ENCODE measurements around the gene LIMCH1. TPM values are rescaled to one million over a fixed set of nuclear protein-coding genes. Genes with fewer than 3 reads are reported as not detected.

LIMCH1 gene
- total RNA-seq, 2 donors from 2014 or later = 3.1 to 5.8 TPM

DNA sequence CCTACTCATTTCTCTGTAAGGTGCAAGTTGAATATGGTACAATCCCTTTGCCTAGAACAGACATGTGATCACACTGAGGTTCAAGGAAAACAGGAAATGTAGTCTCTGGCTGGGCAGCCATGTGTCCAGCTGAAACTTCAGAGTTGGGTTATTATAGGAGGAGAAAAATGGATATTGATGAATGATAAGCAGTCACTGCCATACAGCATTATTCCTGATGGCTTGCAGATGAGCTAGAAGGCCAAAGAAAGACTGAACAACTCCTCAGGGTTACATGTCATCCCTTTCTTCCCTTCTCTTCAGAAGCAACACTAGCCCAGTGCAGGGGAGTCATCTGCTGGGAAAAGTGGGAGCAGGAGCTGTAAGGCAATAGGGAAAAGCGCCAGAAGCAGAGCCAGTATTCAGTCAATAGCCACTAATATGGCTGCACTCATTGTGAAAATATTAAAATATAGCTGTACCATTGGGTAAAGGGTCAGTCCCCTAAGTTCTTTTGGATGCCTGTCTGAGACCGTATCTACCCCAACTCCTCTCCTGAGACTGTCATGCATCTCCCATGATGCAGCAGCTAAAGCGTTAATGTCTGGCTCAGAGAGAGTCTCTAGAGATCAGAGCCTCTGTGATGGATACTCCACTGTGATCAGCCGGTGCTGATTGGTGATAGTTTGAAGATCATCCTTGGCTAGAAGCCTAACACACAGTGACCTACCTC is 190.1 kb downstream of the LIMCH1 start:
- H3K4me3 ChIP-seq (ENCODE audit: low read length) = no peak overlapping the region
- 82 to 95% methylated on average over 2 to 3 of the region's 4 CpGs for WGBS, 2 experiments (ENCODE audit: insufficient coverage in 1 of 2, insufficient read length in 1 of 2)
- peaks cover 73% of the 10 kb centered on the region for H3K27me3 ChIP-seq (ENCODE audit: control insufficient read depth, insufficient read depth, low read length, poor library complexity, severe bottlenecking)
- no peaks in the 10 kb centered on the region for H3K36me3 ChIP-seq (ENCODE audit: control insufficient read depth, insufficient read depth, low read length)
- Mint-ChIP-seq H3K4me3 (no peak overlapping the region), H3K4me1 (no peaks in the 10 kb centered on the region), H3K9me3 (peaks cover 5% of the 10 kb centered on the region), H3K36me3 (ENCODE audit: low read depth) (no peaks in the 10 kb centered on the region), H3K27me3 (ENCODE audit: insufficient read depth) (peaks cover 84% of the 10 kb centered on the region), H3K27ac (no peak overlapping the region)
- TF ChIP-seq, protein P1, sequence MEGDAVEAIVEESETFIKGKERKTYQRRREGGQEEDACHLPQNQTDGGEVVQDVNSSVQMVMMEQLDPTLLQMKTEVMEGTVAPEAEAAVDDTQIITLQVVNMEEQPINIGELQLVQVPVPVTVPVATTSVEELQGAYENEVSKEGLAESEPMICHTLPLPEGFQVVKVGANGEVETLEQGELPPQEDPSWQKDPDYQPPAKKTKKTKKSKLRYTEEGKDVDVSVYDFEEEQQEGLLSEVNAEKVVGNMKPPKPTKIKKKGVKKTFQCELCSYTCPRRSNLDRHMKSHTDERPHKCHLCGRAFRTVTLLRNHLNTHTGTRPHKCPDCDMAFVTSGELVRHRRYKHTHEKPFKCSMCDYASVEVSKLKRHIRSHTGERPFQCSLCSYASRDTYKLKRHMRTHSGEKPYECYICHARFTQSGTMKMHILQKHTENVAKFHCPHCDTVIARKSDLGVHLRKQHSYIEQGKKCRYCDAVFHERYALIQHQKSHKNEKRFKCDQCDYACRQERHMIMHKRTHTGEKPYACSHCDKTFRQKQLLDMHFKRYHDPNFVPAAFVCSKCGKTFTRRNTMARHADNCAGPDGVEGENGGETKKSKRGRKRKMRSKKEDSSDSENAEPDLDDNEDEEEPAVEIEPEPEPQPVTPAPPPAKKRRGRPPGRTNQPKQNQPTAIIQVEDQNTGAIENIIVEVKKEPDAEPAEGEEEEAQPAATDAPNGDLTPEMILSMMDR (conservative IDR thresholded peaks at IDR 0.05) = no peak
- no peak for DNase-seq
- H3K9ac ChIP-seq (ENCODE audit: extremely low read depth, low read length, poor library complexity, severe bottlenecking) = no peak overlapping the region
- H3K27ac ChIP-seq (ENCODE audit: low read depth, low read length) = no peak overlapping the region
- no peaks in the 10 kb centered on the region for H3K9me3 ChIP-seq (ENCODE audit: control insufficient read depth, low read length)
- H3K4me1 ChIP-seq (ENCODE audit: control insufficient read depth, insufficient read depth, low read length) = no peaks in the 10 kb centered on the region

DNA sequence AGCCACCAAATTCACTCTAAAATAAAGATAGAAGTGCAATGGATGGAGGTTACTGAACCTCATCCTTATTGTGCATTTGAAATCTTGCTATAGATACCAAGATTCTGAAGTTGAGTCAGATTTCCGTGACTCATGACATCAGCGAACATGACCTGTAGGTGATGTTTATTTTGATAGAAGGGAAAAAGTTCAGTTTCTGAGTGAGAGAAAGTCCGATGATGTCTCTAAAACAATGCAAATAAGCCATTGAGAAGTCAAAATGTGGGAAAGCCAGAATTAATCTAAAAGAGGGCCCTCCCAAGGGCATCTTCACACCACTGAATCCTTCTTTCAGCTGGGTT is 190.6 kb downstream of the LIMCH1 start:
- Mint-ChIP-seq H3K9me3 (peaks cover 5% of the 10 kb centered on the region), H3K36me3 (ENCODE audit: low read depth) (no peaks in the 10 kb centered on the region), H3K4me3 (no peak overlapping the region), H3K27ac (no peak overlapping the region), H3K27me3 (ENCODE audit: insufficient read depth) (peaks cover 84% of the 10 kb centered on the region), H3K4me1 (no peaks in the 10 kb centered on the region)
- Histone ChIP-seq H3K9me3 (ENCODE audit: control insufficient read depth, low read length) (no peaks in the 10 kb centered on the region), H3K27me3 (ENCODE audit: control insufficient read depth, insufficient read depth, low read length, poor library complexity, severe bottlenecking) (peaks cover 75% of the 10 kb centered on the region), H3K4me1 (ENCODE audit: control insufficient read depth, insufficient read depth, low read length) (no peaks in the 10 kb centered on the region), H3K36me3 (ENCODE audit: control insufficient read depth, insufficient read depth, low read length) (no peaks in the 10 kb centered on the region), H3K27ac (ENCODE audit: low read depth, low read length) (no peak overlapping the region), H3K9ac (ENCODE audit: extremely low read depth, low read length, poor library complexity, severe bottlenecking) (no peak overlapping the region), H3K4me3 (ENCODE audit: low read length) (no peak overlapping the region)
- WGBS, 2 experiments (ENCODE audit: insufficient coverage in 1 of 2, insufficient read length in 1 of 2) = 84 to 100% methylated on average over 2 to 3 of the region's 3 CpGs
- DNase-seq = no peak
- TF ChIP-seq, protein P1 (conservative IDR thresholded peaks at IDR 0.05) = no peak

DNA sequence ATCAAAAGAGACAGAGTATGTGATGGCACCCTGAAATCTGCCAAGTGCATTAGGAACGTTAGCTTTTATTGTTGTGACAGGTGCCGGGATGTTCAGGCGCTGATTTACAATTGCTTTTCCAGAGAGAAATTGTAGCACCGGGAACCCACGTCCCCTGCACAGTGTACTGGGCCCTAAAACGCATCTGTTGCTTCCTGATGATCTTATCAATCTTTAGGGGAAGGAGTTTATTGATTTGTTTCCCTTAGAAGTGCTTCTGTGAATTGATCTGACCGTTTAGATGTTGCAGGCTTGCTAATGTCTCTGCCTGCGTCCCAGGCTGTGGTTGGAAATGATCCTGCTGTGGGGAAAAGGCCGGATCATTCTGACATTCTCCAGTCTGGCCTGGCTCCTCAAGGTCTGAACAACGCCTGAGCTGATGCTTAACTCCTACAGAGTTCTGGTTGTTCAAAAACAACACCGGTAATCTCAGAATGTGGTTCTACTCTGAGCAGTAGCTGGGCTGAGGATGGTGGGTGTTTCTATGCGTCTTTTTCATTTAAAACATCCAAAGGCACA is 193.7 kb downstream of the LIMCH1 start:
- Histone ChIP-seq H3K27me3 (ENCODE audit: control insufficient read depth, insufficient read depth, low read length, poor library complexity, severe bottlenecking) (peaks cover 84% of the 10 kb centered on the region), H3K4me3 (ENCODE audit: low read length) (no peak overlapping the region), H3K27ac (ENCODE audit: low read depth, low read length) (no peak overlapping the region), H3K4me1 (ENCODE audit: control insufficient read depth, insufficient read depth, low read length) (no peaks in the 10 kb centered on the region), H3K36me3 (ENCODE audit: control insufficient read depth, insufficient read depth, low read length) (no peaks in the 10 kb centered on the region), H3K9me3 (ENCODE audit: control insufficient read depth, low read length) (no peaks in the 10 kb centered on the region), H3K9ac (ENCODE audit: extremely low read depth, low read length, poor library complexity, severe bottlenecking) (no peak overlapping the region)
- H3K4me3 Mint-ChIP-seq = no peak overlapping the region
- WGBS, 2 experiments (ENCODE audit: insufficient coverage in 1 of 2, insufficient read length in 1 of 2) = 82 to 85% methylated on average over 9 to 12 of the region's 12 CpGs
- H3K27ac Mint-ChIP-seq = no peak overlapping the region
- H3K4me1 Mint-ChIP-seq = no peaks in the 10 kb centered on the region
- no peaks in the 10 kb centered on the region for H3K36me3 Mint-ChIP-seq (ENCODE audit: low read depth)
- H3K9me3 Mint-ChIP-seq = no peaks in the 10 kb centered on the region
- peaks cover 90% of the 10 kb centered on the region for H3K27me3 Mint-ChIP-seq (ENCODE audit: insufficient read depth)
- TF ChIP-seq, protein P1 (conservative IDR thresholded peaks at IDR 0.05) = no peak
- no peak for DNase-seq
